ENCODE results near the gene PTGDR. TPM values are rescaled to one million over a fixed set of nuclear protein-coding genes. Genes with fewer than 3 reads are reported as not detected.

The PTGDR gene
- total RNA-seq, 4 donors from 2014 or later, result 0.17 to 0.66 (median 0.37) TPM

DNA sequence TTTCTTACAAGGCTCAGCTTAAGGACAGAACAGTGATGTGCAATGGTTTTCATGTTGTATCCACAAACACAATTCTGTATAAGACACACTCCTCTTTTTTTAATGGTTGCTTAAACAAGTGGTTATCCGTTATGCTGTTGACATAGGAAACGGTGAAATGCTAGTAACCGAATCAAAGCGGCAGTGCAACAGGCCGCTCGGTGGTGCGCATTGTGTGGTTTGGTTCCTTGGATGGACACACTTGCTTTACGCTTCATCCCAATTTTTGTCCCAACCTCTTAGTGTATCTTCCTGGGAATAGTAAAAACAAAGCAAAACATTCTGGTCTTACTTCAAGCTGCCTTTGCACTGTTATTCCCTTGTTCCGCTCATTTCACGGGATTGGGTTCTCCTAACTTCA is 46.0 kb downstream of the PTGDR start:
- intact Hi-C loops (cut with DNase I), result loop anchor here (5.0 kb wide), 2 partner anchors 34 to 144 kb away; no protein-coding TSS in a partner anchor
- no peak for DNase-seq (ENCODE audit: extremely low spot score)
- no peaks in the 10 kb centered on the region for H3K9me3 ChIP-seq
- TF ChIP-seq POLR2AphosphoS5 (IDR thresholded peaks at IDR 0.05) (no peak), EP300 (IDR thresholded peaks at IDR 0.05) (no peak), CTCF (IDR thresholded peaks at IDR 0.05) (no peak), POLR2A (IDR thresholded peaks at IDR 0.05; ENCODE audit: low read depth) (no peak)
- no peaks in the 10 kb centered on the region for H3K36me3 ChIP-seq
- peaks cover 0 to 15% (median 0%) of the 10 kb centered on the region in 4 donors for H3K27me3 ChIP-seq
- peak overlapping the region; percentile 61 to 77 (median 68) for H3K4me3 ChIP-seq
- 49% methylated on average over 10 of the region's 10 CpGs for WGBS
- H3K27ac ChIP-seq (replicated peaks in 1 of 4), result peak overlapping the region; percentile 65 to 84 (median 75)
- peaks cover 14 to 36% (median 27%) of the 10 kb centered on the region in 4 donors for H3K4me1 ChIP-seq

GRCh38 chr14:52313903-52314594 is 46.6 kb downstream of the PTGDR start, which contains the start of gene PTGER2:
Gene PTGER2 (plus strand): TSS chr14:52314312. CDS start chr14:52314549, 237 bp downstream.
- WGBS, result 4% methylated on average over 25 of the region's 73 CpGs
- intact Hi-C loops (cut with DNase I), result loop anchor here (5.0 kb wide), 2 partner anchors 33 to 143 kb away; no protein-coding TSS in a partner anchor

DNA sequence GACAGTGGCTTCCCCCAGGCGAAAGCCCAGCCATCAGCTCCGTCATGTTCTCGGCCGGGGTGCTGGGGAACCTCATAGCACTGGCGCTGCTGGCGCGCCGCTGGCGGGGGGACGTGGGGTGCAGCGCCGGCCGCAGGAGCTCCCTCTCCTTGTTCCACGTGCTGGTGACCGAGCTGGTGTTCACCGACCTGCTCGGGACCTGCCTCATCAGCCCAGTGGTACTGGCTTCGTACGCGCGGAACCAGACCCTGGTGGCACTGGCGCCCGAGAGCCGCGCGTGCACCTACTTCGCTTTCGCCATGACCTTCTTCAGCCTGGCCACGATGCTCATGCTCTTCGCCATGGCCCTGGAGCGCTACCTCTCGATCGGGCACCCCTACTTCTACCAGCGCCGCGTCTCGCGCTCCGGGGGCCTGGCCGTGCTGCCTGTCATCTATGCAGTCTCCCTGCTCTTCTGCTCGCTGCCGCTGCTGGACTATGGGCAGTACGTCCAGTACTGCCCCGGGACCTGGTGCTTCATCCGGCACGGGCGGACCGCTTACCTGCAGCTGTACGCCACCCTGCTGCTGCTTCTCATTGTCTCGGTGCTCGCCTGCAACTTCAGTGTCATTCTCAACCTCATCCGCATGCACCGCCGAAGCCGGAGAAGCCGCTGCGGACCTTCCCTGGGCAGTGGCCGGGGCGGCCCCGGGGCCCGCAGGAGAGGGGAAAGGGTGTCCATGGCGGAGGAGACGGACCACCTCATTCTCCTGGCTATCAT is 47.3 kb downstream of the PTGDR start:
- no peaks in the 10 kb centered on the region for H3K9me3 ChIP-seq
- H3K27me3 ChIP-seq, result peaks cover 0 to 15% (median 0%) of the 10 kb centered on the region in 4 donors
- H3K4me3 ChIP-seq, result peak overlapping the region; percentile 61 to 77 (median 68)
- H3K27ac ChIP-seq (replicated peaks in 1 of 4), result peak overlapping the region; percentile 65 to 84 (median 75)
- 26% methylated on average over 12 of the region's 63 CpGs for WGBS
- intact Hi-C loops (cut with DNase I), result loop anchor here (5.0 kb wide), 2 partner anchors 33 to 143 kb away; no protein-coding TSS in a partner anchor
- DNase-seq (ENCODE audit: extremely low spot score), result no peak
- H3K36me3 ChIP-seq, result no peaks in the 10 kb centered on the region
- TF ChIP-seq EP300 (IDR thresholded peaks at IDR 0.05) (no peak), POLR2A (IDR thresholded peaks at IDR 0.05; ENCODE audit: low read depth) (no peak)
- peaks cover 14 to 36% (median 27%) of the 10 kb centered on the region in 4 donors for H3K4me1 ChIP-seq

More at GRCh38 chr14:52313903-52314594, 46.6 kb downstream of the PTGDR start, which contains the start of gene PTGER2:
- no peaks in the 10 kb centered on the region for H3K9me3 ChIP-seq
- H3K4me1 ChIP-seq, result peaks cover 14 to 36% (median 27%) of the 10 kb centered on the region in 4 donors
- H3K27me3 ChIP-seq, result peaks cover 0 to 15% (median 0%) of the 10 kb centered on the region in 4 donors
- H3K36me3 ChIP-seq, result no peaks in the 10 kb centered on the region
- H3K4me3 ChIP-seq, result peak within 1 kb of the TSS; percentile 61 to 77 (median 68)
- H3K27ac ChIP-seq (replicated peaks in 1 of 4), result peak within 1 kb of the TSS; percentile 65 to 84 (median 75)
- DNase-seq (ENCODE audit: extremely low spot score), result peak; percentile 97
- TF ChIP-seq POLR2AphosphoS5 (IDR thresholded peaks at IDR 0.05), result peak; percentile 77 to 90
- TF ChIP-seq POLR2A (IDR thresholded peaks at IDR 0.05; ENCODE audit: low read depth), result peak; percentile 81
- no peak for TF ChIP-seq EP300 (IDR thresholded peaks at IDR 0.05)

DNA sequence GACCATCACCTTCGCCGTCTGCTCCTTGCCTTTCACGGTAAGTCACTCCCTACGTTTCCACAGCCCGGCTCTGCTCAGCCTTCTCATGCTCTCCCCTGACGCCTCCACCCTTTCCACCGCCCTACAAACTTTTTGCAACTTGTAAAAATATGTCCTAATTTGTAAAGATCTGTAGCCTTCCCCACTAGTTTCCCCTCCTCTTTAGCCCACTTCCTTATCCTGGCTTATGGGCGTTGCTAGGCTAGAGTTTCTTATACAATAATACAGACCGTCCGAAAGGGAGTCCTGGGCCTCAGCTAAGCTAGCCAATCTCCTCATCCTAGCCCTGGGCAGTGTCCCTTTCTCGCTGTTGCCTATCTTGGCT is 47.8 kb downstream of the PTGDR start:
- intact Hi-C loops (cut with DNase I), result no loop called here
- Histone ChIP-seq H3K9me3 (no peaks in the 10 kb centered on the region), H3K4me3 (peak overlapping the region; percentile 61 to 77 (median 68)), H3K4me1 (peaks cover 14 to 36% (median 27%) of the 10 kb centered on the region in 4 donors), H3K27me3 (peaks cover 0 to 15% (median 0%) of the 10 kb centered on the region in 4 donors), H3K36me3 (no peaks in the 10 kb centered on the region), H3K27ac (replicated peaks in 1 of 4) (peak overlapping the region; percentile 65 to 84 (median 75))
- WGBS, result 45% methylated on average over 11 of the region's 11 CpGs
- DNase-seq (ENCODE audit: extremely low spot score), result no peak
- no peak for TF ChIP-seq EP300 (IDR thresholded peaks at IDR 0.05)
- TF ChIP-seq POLR2AphosphoS5 (IDR thresholded peaks at IDR 0.05), result no peak
- TF ChIP-seq CTCF (IDR thresholded peaks at IDR 0.05), result no peak
- TF ChIP-seq POLR2A (IDR thresholded peaks at IDR 0.05; ENCODE audit: low read depth), result no peak

DNA sequence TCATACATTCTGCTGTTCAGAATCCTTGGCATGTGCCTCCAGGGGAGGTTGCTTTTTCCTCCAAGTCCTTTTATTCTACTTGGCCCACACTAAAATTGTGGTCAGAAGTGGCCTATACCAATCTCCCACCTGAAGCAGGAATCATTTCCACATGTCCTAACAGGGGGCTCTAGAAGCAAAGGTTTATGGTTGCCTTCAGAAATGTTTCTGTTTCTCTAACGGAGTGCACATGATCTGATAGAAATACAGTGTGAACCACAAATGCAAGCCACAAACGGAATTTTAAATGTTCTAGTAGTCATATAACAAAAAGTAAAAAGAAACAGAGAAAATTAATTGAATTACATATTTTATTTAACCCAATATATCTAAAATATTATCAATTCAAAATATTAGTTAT is 50.6 kb downstream of the PTGDR start:
- WGBS, result 74% methylated on average over 2 of the region's 2 CpGs
- H3K4me1 ChIP-seq, result peaks cover 14 to 33% (median 22%) of the 10 kb centered on the region in 4 donors
- no peak for TF ChIP-seq POLR2A (IDR thresholded peaks at IDR 0.05; ENCODE audit: low read depth)
- TF ChIP-seq EP300 (IDR thresholded peaks at IDR 0.05), result no peak
- no peak for TF ChIP-seq POLR2AphosphoS5 (IDR thresholded peaks at IDR 0.05)
- no peak for TF ChIP-seq CTCF (IDR thresholded peaks at IDR 0.05)
- intact Hi-C loops (cut with DNase I), result no loop called here
- no peak for DNase-seq (ENCODE audit: extremely low spot score)
- H3K36me3 ChIP-seq, result no peaks in the 10 kb centered on the region
- H3K4me3 ChIP-seq, result no peak overlapping the region
- H3K9me3 ChIP-seq, result peaks cover 0 to 12% (median 1%) of the 10 kb centered on the region in 4 donors
- H3K27me3 ChIP-seq, result peaks cover 0 to 15% (median 0%) of the 10 kb centered on the region in 4 donors
- no peak overlapping the region for H3K27ac ChIP-seq (replicated peaks in 1 of 4)
